B cell (primary cell): ENCODE data around the gene OLFML1. TPM values are rescaled to one million over a fixed set of nuclear protein-coding genes. Genes with fewer than 3 reads are reported as not detected.

Source experiments
- ATAC-seq: fragments of 200-7000 bp; cut with Tn5 transposase; one replicate; pipeline ENCODE4 v1.10.0; 2021; ENCODE audit warnings: low read depth, mild to moderate bottlenecking, moderate number of reproducible peaks, moderate library complexity
- CTCF ChIA-PET: fragments of 350-600 bp; sonication (Branson Sonifier 250); formaldehyde crosslinking; loops from one replicate; lab custom pipeline; 2021; ENCODE audit warnings: antibody characterized with exemption, inconsistent platforms; lab: Charles Lee
- POLR2A ChIA-PET: fragments of 350-600 bp; sonication (Branson Sonifier 250); formaldehyde crosslinking; loops from one replicate; lab custom pipeline; 2021; ENCODE audit warnings: antibody characterized with exemption; lab: Charles Lee
- DNase-seq: peaks from one replicate; pipeline ENCODE4 v3.0.0; 2013
- H2AFZ ChIP-seq: 2 replicates; pipeline ENCODE4 v1.6.1; 2012; ENCODE audit warnings: mild to moderate bottlenecking, low read depth, low read length; ENCODE audit not compliant: insufficient read depth, poor library complexity, severe bottlenecking
- H3K27ac ChIP-seq, 2 donors: 1 replicate in 1 of 2; 2 replicates in 1 of 2; pipeline ENCODE4 v1.5.1; 2012 to 2013; ENCODE audit warnings: low read length in 2 of 2, mild to moderate bottlenecking in 2 of 2, moderate library complexity in 1 of 2
- H3K27me3 ChIP-seq, 4 experiments: fragments of 200-600 bp in 1 of 4; sonication (generic) in 1 of 4; replicated peaks in 1 of 4; 1 replicate in 2 of 4; 2 replicates in 2 of 4; pipeline versions ENCODE4 v1.6.1 to v1.7.0; 2013 to 2016; ENCODE audit warnings: low read length in 3 of 4, mild to moderate bottlenecking in 2 of 4, mixed read lengths in 1 of 4, moderate library complexity in 1 of 4; ENCODE audit not compliant: insufficient read depth in 4 of 4, control insufficient read depth in 3 of 4; ENCODE audit errors: control extremely low read depth in 1 of 4
- H3K36me3 ChIP-seq, 2 experiments: replicated peaks in 1 of 2; 1 replicate in 1 of 2; 2 replicates in 1 of 2; pipeline versions ENCODE4 v1.6.1 to v1.7.1; 2013; ENCODE audit warnings: low read length in 1 of 2; ENCODE audit not compliant: insufficient read depth in 2 of 2, control insufficient read depth in 1 of 2; ENCODE audit errors: control extremely low read depth in 1 of 2, extremely low read depth in 1 of 2
- H3K4me1 ChIP-seq, 2 donors: fragments of 200-600 bp in 1 of 2; sonication (generic) in 1 of 2; 1 replicate in 1 of 2; 2 replicates in 1 of 2; pipeline versions ENCODE4 v1.5.1 to v1.6.1; 2013 to 2017; ENCODE audit warnings: low read length in 2 of 2; ENCODE audit not compliant: control insufficient read depth in 2 of 2, insufficient read depth in 2 of 2
- H3K4me2 ChIP-seq: replicated peaks from 2 replicates; pipeline ENCODE3; 2012; ENCODE audit warnings: mild to moderate bottlenecking, low read depth, low read length; ENCODE audit not compliant: poor library complexity, severe bottlenecking
- H3K4me3 ChIP-seq, 5 experiments: fragments of 200-600 bp in 1 of 5; sonication (generic) in 1 of 5; 1 replicate in 3 of 5; 2 replicates in 2 of 5; pipeline versions ENCODE4 v1.5.1 to v1.7.0; 2011 to 2016; ENCODE audit warnings: low read length in 4 of 5, mild to moderate bottlenecking in 4 of 5, low read depth in 2 of 5, control low read depth in 1 of 5, moderate library complexity in 1 of 5; ENCODE audit not compliant: insufficient read depth in 1 of 5; ENCODE audit errors: control extremely low read depth in 1 of 5, extremely low read depth in 1 of 5
- H3K79me2 ChIP-seq: fragments of 200-600 bp; sonication (generic); one replicate; pipeline ENCODE4 v1.6.0; 2016; ENCODE audit warnings: low read length; ENCODE audit not compliant: control insufficient read depth, insufficient read depth
- H3K9ac ChIP-seq: fragments of 200-600 bp; sonication (generic); 2 replicates; pipeline ENCODE4 v1.6.1; 2017; ENCODE audit warnings: mild to moderate bottlenecking, low read length, moderate library complexity
- H3K9me3 ChIP-seq, 3 donors: one replicate each; pipeline versions ENCODE4 v1.6.1 to v1.7.1; 2013; ENCODE audit warnings: low read length in 2 of 3; ENCODE audit not compliant: control insufficient read depth in 2 of 3, insufficient read depth in 1 of 3; ENCODE audit errors: control extremely low read depth in 1 of 3
- H4K20me1 ChIP-seq: 2 replicates; pipeline ENCODE4 v1.6.0; 2012; ENCODE audit warnings: mild to moderate bottlenecking, low read length; ENCODE audit not compliant: insufficient read depth, control insufficient read depth, poor library complexity, severe bottlenecking
- H3K27ac Mint-ChIP-seq: one replicate; pipeline ENCODE4 v1.8.0; 2021; ENCODE audit warnings: mixed read lengths
- H3K27me3 Mint-ChIP-seq: one replicate; pipeline ENCODE4 v1.8.0; 2021; ENCODE audit warnings: mixed read lengths
- H3K4me1 Mint-ChIP-seq: one replicate; pipeline ENCODE4 v1.8.0; 2021; ENCODE audit warnings: mixed read lengths
- H3K4me3 Mint-ChIP-seq: one replicate; pipeline ENCODE4 v1.8.0; 2021; ENCODE audit warnings: mixed read lengths
- H3K9me3 Mint-ChIP-seq: one replicate; pipeline ENCODE4 v1.8.0; 2022; ENCODE audit warnings: mixed read lengths; ENCODE audit not compliant: insufficient read depth
- EZH2 ChIP-seq: IDR thresholded peaks from 2 replicates; pipeline ENCODE4 v1.6.1; 2012; ENCODE audit warnings: borderline replicate concordance, low read depth, mild to moderate bottlenecking, moderate library complexity, low read length; ENCODE audit not compliant: insufficient read depth, poor library complexity, severe bottlenecking
- WGBS: methylation state at CpG from one replicate; pipeline ENCODE4 v1.1.5; 2013; ENCODE audit warnings: missing lambda C conversion rate; ENCODE audit not compliant: insufficient coverage; 5-methylcytosine and 5-hydroxymethylcytosine counted together
- intact Hi-C: fragments of 100-400 bp; cut with micrococcal nuclease; formaldehyde crosslinking; loops from one replicate; pipeline ENCODE4 v1.10.0; 2022
- polyA plus RNA-seq: library from polyadenylated mRNA; depleted of rRNA; stranded (reverse); fragments of >200 nt; gene quantifications from 2 replicates; pipeline ENCODE4 v1.2.3, GENCODE V29; 2012
- total RNA-seq, 2 donors: library from RNA; stranded (reverse); fragments of 120-200 nt in 1 of 2; gene quantifications; 1 replicate in 1 of 2; 2 replicates in 1 of 2; pipeline versions ENCODE4 v1.2.3 to v1.2.4, GENCODE V29; 2013 to 2022
- TF ChIP-seq, protein P1 (sequence below): fragments of 200-600 bp; IDR thresholded peaks from one replicate; pipeline ENCODE4 v1.8.0; 2022; ENCODE audit warnings: antibody characterized with exemption, mild to moderate bottlenecking

The OLFML1 gene
- total and polyA plus RNA-seq, 2 donors (not counting 1 experiment from before 2014, with no cell fraction given), result not detected

GRCh38 chr11:7486098-7486780 is 933 bp downstream of the OLFML1 start:
- no CpG with 5 or more reads among the region's 2 CpGs for WGBS
- no peak overlapping the region for H3K4me2 ChIP-seq
- peaks cover 4% of the 10 kb centered on the region for H3K79me2 ChIP-seq
- H3K9me3 ChIP-seq, result peaks cover 0 to 3% (median 0%) of the 10 kb centered on the region in 3 donors
- DNase-seq (no peak), ATAC-seq (no peak)
- no peaks in the 10 kb centered on the region for H3K9me3 Mint-ChIP-seq
- H3K4me3 Mint-ChIP-seq, result no peak overlapping the region
- intact Hi-C loops, result no loop called here
- ChIA-PET POLR2A (no interaction called here), CTCF (interaction anchor here (1.2 to 2.2 kb wide), 4 partner anchors 10 to 179 kb away, joined by 3 to 6 read pairs (median 4); no protein-coding TSS in a partner anchor)
- H3K27ac ChIP-seq, result no peak overlapping the region
- TF ChIP-seq EZH2, result no peak
- TF ChIP-seq, protein P1, sequence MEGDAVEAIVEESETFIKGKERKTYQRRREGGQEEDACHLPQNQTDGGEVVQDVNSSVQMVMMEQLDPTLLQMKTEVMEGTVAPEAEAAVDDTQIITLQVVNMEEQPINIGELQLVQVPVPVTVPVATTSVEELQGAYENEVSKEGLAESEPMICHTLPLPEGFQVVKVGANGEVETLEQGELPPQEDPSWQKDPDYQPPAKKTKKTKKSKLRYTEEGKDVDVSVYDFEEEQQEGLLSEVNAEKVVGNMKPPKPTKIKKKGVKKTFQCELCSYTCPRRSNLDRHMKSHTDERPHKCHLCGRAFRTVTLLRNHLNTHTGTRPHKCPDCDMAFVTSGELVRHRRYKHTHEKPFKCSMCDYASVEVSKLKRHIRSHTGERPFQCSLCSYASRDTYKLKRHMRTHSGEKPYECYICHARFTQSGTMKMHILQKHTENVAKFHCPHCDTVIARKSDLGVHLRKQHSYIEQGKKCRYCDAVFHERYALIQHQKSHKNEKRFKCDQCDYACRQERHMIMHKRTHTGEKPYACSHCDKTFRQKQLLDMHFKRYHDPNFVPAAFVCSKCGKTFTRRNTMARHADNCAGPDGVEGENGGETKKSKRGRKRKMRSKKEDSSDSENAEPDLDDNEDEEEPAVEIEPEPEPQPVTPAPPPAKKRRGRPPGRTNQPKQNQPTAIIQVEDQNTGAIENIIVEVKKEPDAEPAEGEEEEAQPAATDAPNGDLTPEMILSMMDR, result no peak
- no peak overlapping the region for H3K27ac Mint-ChIP-seq
- H3K4me1 ChIP-seq, result no peaks in the 10 kb centered on the region
- no peaks in the 10 kb centered on the region for H3K27me3 Mint-ChIP-seq
- H3K9ac ChIP-seq, result no peak overlapping the region
- no peak overlapping the region for H3K4me3 ChIP-seq
- no peaks in the 10 kb centered on the region for H3K4me1 Mint-ChIP-seq
- no peak overlapping the region for H2AFZ ChIP-seq
- no peaks in the 10 kb centered on the region for H3K27me3 ChIP-seq
- no peaks in the 10 kb centered on the region for H4K20me1 ChIP-seq
- H3K36me3 ChIP-seq, result no peaks in the 10 kb centered on the region

GRCh38 chr11:7486781-7487140 is 1.5 kb downstream of the OLFML1 start:
- Histone ChIP-seq H3K4me2 (no peak overlapping the region), H3K4me1 (peaks cover 1 to 2% of the 10 kb centered on the region in 2 donors), H3K27me3 (no peaks in the 10 kb centered on the region), H3K79me2 (peaks cover 4% of the 10 kb centered on the region), H2AFZ (no peak overlapping the region), H3K36me3 (no peaks in the 10 kb centered on the region), H4K20me1 (no peaks in the 10 kb centered on the region), H3K27ac (no peak overlapping the region), H3K9ac (no peak overlapping the region), H3K9me3 (no peaks in the 10 kb centered on the region), H3K4me3 (no peak overlapping the region)
- H3K4me1 Mint-ChIP-seq, result no peaks in the 10 kb centered on the region
- intact Hi-C loops, result no loop called here
- TF ChIP-seq, protein P1, result no peak
- TF ChIP-seq EZH2, result no peak
- WGBS, result 100% methylated on average over 5 of the region's 6 CpGs
- ChIA-PET POLR2A (no interaction called here), CTCF (interaction anchor here (1.4 to 2.2 kb wide), 2 partner anchors 9 to 62 kb away, joined by 5 to 6 read pairs; no protein-coding TSS in a partner anchor)
- H3K4me3 Mint-ChIP-seq, result no peak overlapping the region
- no peaks in the 10 kb centered on the region for H3K27me3 Mint-ChIP-seq
- H3K9me3 Mint-ChIP-seq, result no peaks in the 10 kb centered on the region
- H3K27ac Mint-ChIP-seq, result no peak overlapping the region
- DNase-seq, result no peak
- ATAC-seq, result no peak
